Gastroesophageal sphincter (tissue), 4 donors: ENCODE results near the gene NSMCE1. TPM values are rescaled to one million over a fixed set of nuclear protein-coding genes. Genes with fewer than 3 reads are reported as not detected.

Source experiments
- ATAC-seq: fragments of 150-250 bp; one replicate; pipeline ENCODE4 v1.9.1; 2016; ENCODE audit warnings: mild to moderate bottlenecking, moderate library complexity
- H3K27ac ChIP-seq, 4 donors: fragments of 200-600 bp; sonication (generic) in 3 of 4; 1 replicate in 3 of 4; 2 replicates in 1 of 4; pipeline ENCODE4 v1.5.1; 2016 to 2019
- H3K27me3 ChIP-seq: fragments of 200-600 bp; sonication (generic); one replicate; pipeline ENCODE4 v1.5.1; 2019
- H3K36me3 ChIP-seq, 2 donors: fragments of 200-600 bp; sonication (generic); one replicate each; pipeline ENCODE4 v1.5.1; 2019; ENCODE audit warnings: control low read depth in 1 of 2
- H3K4me1 ChIP-seq, 3 donors: fragments of 200-600 bp; sonication (generic); 1 replicate in 2 of 3; 2 replicates in 1 of 3; pipeline ENCODE4 v1.5.1; 2016 to 2019; ENCODE audit warnings: control low read depth in 2 of 3
- H3K4me3 ChIP-seq, 2 donors: fragments of 200-600 bp; sonication (generic); one replicate each; pipeline ENCODE4 v1.5.1; 2019; ENCODE audit warnings: mild to moderate bottlenecking in 1 of 2, moderate library complexity in 1 of 2
- H3K9me3 ChIP-seq, 3 donors: fragments of 200-600 bp; sonication (generic); one replicate each; pipeline ENCODE4 v1.5.1; 2017 to 2019; ENCODE audit warnings: control low read depth in 2 of 3
- EP300 ChIP-seq: sonication (generic); formaldehyde crosslinking; IDR thresholded peaks from one replicate; pipeline ENCODE4 v1.6.1; 2017; ENCODE audit warnings: antibody characterized with exemption, mild to moderate bottlenecking
- POLR2A ChIP-seq, 2 donors: fragments of 450-650 bp; IDR thresholded peaks; one replicate each; pipeline ENCODE4 v1.6.1; 2017; ENCODE audit warnings: antibody characterized with exemption in 2 of 2, mild to moderate bottlenecking in 2 of 2, moderate library complexity in 1 of 2
- POLR2AphosphoS5 ChIP-seq: sonication (generic); formaldehyde crosslinking; IDR thresholded peaks from one replicate; pipeline ENCODE4 v1.6.1; 2017; ENCODE audit warnings: antibody characterized with exemption
- WGBS, 2 donors: methylation state at CpG; one replicate each; pipeline ENCODE4 v1.1.5; 2018; ENCODE audit warnings: low coverage in 1 of 2; 5-methylcytosine and 5-hydroxymethylcytosine counted together
- total RNA-seq, 4 donors: library from RNA; depleted of rRNA; stranded (reverse); fragments of >200 nt; gene quantifications; one replicate each; pipeline ENCODE4 v1.1.0, GENCODE V29; 2016
- TF ChIP-seq, protein P1 (sequence below), 4 experiments: fragments of 200-600 bp in 2 of 4; fragments of 450-650 bp in 2 of 4; sonication (generic) in 1 of 4; IDR thresholded peaks; one replicate each; pipeline ENCODE4 v1.5.1; 2017 to 2019; ENCODE audit warnings: antibody characterized with exemption in 4 of 4, mild to moderate bottlenecking in 2 of 4, moderate library complexity in 2 of 4

NSMCE1 gene
- total RNA-seq, 4 donors from 2014 or later: 48.4 to 66.0 (median 63.3) TPM

DNA sequence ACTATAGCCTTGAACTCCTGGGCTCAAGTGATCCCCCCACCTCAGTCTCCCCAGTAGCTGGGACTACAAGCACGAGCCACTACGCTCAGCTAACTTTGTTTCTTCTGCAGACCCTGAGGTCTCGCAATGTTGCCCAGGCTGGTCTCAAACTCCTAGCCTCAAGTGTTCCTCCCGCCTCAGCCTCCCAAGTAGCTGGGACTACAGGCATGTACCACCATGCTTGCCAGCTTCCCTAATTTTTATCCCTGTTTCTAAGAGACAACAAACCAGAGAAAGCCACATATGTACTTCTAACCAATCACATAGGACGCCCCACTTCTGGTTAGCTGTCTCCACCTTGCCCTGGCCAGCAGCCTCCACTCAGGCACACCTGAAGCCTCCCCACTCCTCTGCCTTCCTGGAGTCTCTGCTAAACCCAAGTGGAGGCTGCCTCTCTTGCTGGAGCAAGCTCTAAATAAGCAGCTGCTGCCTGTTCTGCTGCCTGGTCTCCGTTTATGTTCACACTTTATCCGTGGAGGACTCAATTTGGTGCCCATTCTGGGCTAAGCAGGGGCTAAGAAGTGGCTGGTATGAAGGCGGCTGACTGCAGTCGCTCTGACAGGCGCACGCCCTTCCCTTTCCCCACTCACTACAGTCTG is 24.7 kb downstream of the NSMCE1 start:
- Histone ChIP-seq H3K4me3 (no peak overlapping the region), H3K4me1 (peaks cover 0 to 84% (median 20%) of the 10 kb centered on the region in 3 donors), H3K36me3 (no peaks in the 10 kb centered on the region), H3K27me3 (no peaks in the 10 kb centered on the region), H3K9me3 (no peaks in the 10 kb centered on the region), H3K27ac (peak overlapping the region; percentile 74 to 85 (median 82))
- WGBS, 2 donors: 88 to 93% methylated on average over 6 to 9 of the region's 11 CpGs
- no peak for TF ChIP-seq POLR2AphosphoS5
- no peak for TF ChIP-seq POLR2A (IDR thresholded peaks at IDR 0.05)
- TF ChIP-seq, protein P1, sequence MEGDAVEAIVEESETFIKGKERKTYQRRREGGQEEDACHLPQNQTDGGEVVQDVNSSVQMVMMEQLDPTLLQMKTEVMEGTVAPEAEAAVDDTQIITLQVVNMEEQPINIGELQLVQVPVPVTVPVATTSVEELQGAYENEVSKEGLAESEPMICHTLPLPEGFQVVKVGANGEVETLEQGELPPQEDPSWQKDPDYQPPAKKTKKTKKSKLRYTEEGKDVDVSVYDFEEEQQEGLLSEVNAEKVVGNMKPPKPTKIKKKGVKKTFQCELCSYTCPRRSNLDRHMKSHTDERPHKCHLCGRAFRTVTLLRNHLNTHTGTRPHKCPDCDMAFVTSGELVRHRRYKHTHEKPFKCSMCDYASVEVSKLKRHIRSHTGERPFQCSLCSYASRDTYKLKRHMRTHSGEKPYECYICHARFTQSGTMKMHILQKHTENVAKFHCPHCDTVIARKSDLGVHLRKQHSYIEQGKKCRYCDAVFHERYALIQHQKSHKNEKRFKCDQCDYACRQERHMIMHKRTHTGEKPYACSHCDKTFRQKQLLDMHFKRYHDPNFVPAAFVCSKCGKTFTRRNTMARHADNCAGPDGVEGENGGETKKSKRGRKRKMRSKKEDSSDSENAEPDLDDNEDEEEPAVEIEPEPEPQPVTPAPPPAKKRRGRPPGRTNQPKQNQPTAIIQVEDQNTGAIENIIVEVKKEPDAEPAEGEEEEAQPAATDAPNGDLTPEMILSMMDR (IDR thresholded peaks at IDR 0.05): no peak
- TF ChIP-seq EP300: no peak
- no peak for ATAC-seq

DNA sequence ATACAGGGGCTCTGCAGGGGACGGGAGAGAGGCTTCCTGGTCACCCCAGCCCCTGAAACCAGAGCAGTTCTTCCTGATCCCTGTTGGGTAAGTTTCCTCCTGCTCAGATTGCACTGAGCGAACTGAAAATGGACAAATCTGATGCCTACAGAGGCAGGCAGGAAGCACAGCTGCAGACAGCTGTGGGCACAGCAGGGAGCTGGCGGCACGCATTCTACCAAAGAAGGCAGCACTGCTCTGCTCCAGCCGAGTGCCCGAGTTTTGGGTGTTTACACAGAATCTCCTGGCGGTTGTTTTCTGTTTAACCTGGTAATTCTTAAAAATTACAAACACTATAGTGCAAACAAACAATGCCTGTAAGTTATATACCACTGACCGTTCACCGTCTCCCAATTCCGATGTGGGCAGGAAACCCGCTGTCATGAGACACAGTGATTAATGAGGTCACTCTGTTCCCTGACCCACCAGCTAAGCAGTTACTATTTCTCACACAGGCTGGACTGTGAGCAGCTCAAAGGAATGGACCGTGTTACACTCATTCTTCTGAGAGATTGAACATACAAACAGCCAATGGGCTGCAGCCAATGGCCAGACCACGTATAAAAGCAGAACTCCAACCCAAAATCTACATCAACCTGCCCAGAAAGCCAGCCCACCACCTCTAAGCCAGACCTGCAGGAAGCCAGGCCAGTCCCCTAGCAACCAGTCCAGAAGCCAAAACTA is 25.5 kb downstream of the NSMCE1 start:
- no peaks in the 10 kb centered on the region for H3K27me3 ChIP-seq
- peak overlapping the region; percentile 74 to 85 (median 82) for H3K27ac ChIP-seq
- 0 to 5% methylated on average over 4 to 7 of the region's 13 CpGs for WGBS, 2 donors
- TF ChIP-seq, protein P1 (IDR thresholded peaks at IDR 0.05): peak in 2 of 4 experiments; percentile 22 to 29
- peak; percentile 94 for TF ChIP-seq POLR2AphosphoS5
- TF ChIP-seq POLR2A (IDR thresholded peaks at IDR 0.05): no peak
- TF ChIP-seq EP300: no peak
- peaks cover 0 to 93% (median 23%) of the 10 kb centered on the region in 3 donors for H3K4me1 ChIP-seq
- H3K4me3 ChIP-seq: peak overlapping the region; percentile 1 to 30
- no peaks in the 10 kb centered on the region for H3K9me3 ChIP-seq
- H3K36me3 ChIP-seq: no peaks in the 10 kb centered on the region
- peak; percentile 78 for ATAC-seq

DNA sequence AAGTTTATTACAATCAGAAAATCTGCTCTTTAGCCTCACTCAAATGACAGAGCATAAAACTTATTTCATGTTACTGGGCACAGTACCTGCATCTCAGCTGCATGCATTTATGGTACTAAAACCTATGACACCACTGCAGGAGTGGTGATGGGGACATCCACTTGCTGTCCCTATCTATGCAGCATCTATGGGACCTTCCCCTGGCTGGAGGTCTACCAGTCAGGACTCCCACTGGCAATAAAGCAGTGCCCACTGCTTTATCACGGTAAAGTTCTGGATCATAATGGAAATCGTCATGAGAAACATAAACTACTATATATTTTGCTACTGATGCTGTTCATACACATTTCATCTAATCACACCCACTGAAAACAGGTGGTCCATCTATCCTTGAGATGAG is 26.2 kb downstream of the NSMCE1 start:
- TF ChIP-seq, protein P1 (IDR thresholded peaks at IDR 0.05): no peak
- TF ChIP-seq POLR2A (IDR thresholded peaks at IDR 0.05) (no peak), EP300 (no peak), POLR2AphosphoS5 (no peak)
- H3K9me3 ChIP-seq: no peaks in the 10 kb centered on the region
- WGBS, 2 donors: 61 to 69% methylated on average over 2 of the region's 2 CpGs
- ATAC-seq: no peak
- peaks cover 0 to 99% (median 29%) of the 10 kb centered on the region in 3 donors for H3K4me1 ChIP-seq
- H3K4me3 ChIP-seq: peak overlapping the region; percentile 1 to 30
- H3K27me3 ChIP-seq: no peaks in the 10 kb centered on the region
- H3K36me3 ChIP-seq: no peaks in the 10 kb centered on the region
- peak overlapping the region; percentile 74 to 85 (median 82) for H3K27ac ChIP-seq

DNA sequence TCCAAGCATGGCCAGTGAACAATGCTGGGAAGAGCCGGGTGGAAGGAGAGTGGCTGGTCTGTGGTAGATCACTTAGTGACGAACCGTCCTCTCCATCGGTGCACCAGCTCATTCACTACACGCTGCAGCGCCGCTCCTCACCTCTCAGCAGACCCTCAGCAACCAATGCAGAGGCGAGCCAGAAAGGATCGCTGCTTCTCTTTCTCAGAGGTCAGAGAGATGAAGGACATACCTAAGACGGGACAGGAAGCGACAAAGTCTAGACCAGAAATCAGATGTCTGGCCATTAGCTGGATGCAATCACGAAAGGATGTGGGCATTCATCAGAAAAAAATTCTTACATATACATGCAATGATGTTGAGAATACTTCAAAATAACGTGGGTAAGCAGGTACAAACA is 26.9 kb downstream of the NSMCE1 start:
- ATAC-seq: no peak
- TF ChIP-seq, protein P1 (IDR thresholded peaks at IDR 0.05): no peak
- TF ChIP-seq EP300: no peak
- no peak for TF ChIP-seq POLR2AphosphoS5
- TF ChIP-seq POLR2A (IDR thresholded peaks at IDR 0.05): no peak
- Histone ChIP-seq H3K4me3 (no peak overlapping the region), H3K4me1 (peaks cover 0 to 99% (median 31%) of the 10 kb centered on the region in 3 donors), H3K27ac (peak overlapping the region in 3 of 4 donors; percentile 81 to 85 (median 84)), H3K9me3 (no peaks in the 10 kb centered on the region), H3K36me3 (no peaks in the 10 kb centered on the region), H3K27me3 (no peaks in the 10 kb centered on the region)
- WGBS, 2 donors: 56 to 65% methylated on average over 8 to 11 of the region's 13 CpGs
